Ishikawa (cell line): Measurements from ENCODE around the gene CRTAC1.

Experiments
- CEBPB ChIP-seq: IDR thresholded peaks from 2 replicates; pipeline ENCODE4 v1.6.1; 2012
- EGR1 ChIP-seq: IDR thresholded peaks from 2 replicates; pipeline ENCODE4 v1.6.1; 2012
- EP300 ChIP-seq: IDR thresholded peaks from 2 replicates; pipeline ENCODE4 v1.6.1; 2012; ENCODE audit warnings: borderline replicate concordance
- FOXM1 ChIP-seq: IDR thresholded peaks from 2 replicates; pipeline ENCODE4 v1.6.1; 2012; ENCODE audit warnings: low read depth, borderline replicate concordance
- NFIC ChIP-seq: IDR thresholded peaks from 2 replicates; pipeline ENCODE4 v1.6.1; 2012
- RAD21 ChIP-seq: IDR thresholded peaks from 2 replicates; pipeline ENCODE4 v1.6.1; 2012; ENCODE audit warnings: low read depth
- TAF1 ChIP-seq: IDR thresholded peaks from 2 replicates; pipeline ENCODE4 v1.6.1; 2012; ENCODE audit warnings: low read depth, mild to moderate bottlenecking
- TCF12 ChIP-seq: IDR thresholded peaks from 2 replicates; pipeline ENCODE4 v1.6.1; 2012; ENCODE audit warnings: low read depth
- TF ChIP-seq, protein P1 (sequence below): IDR thresholded peaks from 2 replicates; pipeline ENCODE4 v1.6.1; 2012
- TF ChIP-seq, protein P2 (sequence below): IDR thresholded peaks from 2 replicates; pipeline ENCODE4 v1.6.1; 2012

GRCh38 chr10:97822261-97822687, 208.1 kb downstream of the CRTAC1 start:
- TF ChIP-seq EP300 (peak; percentile 16; the same call in 1 of the 2 replicates), FOXM1 (no peak), CEBPB (no peak), TCF12 (no peak), TAF1 (no peak), NFIC (peak; percentile 44), RAD21 (no peak), EGR1 (peak; percentile 55; the same call in 1 of the 2 replicates)
- TF ChIP-seq, protein P1, sequence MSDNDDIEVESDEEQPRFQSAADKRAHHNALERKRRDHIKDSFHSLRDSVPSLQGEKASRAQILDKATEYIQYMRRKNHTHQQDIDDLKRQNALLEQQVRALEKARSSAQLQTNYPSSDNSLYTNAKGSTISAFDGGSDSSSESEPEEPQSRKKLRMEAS, result peak; percentile 34; the same call in 1 of the 2 replicates
- TF ChIP-seq, protein P2, sequence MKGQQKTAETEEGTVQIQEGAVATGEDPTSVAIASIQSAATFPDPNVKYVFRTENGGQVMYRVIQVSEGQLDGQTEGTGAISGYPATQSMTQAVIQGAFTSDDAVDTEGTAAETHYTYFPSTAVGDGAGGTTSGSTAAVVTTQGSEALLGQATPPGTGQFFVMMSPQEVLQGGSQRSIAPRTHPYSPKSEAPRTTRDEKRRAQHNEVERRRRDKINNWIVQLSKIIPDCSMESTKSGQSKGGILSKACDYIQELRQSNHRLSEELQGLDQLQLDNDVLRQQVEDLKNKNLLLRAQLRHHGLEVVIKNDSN, result no peak
